ENCODE results near the gene SYNGR3.

The SYNGR3 gene

GRCh38 chr16:2042986-2043666, 53.4 kb downstream of the SYNGR3 start:
- no peak for DNase-seq

Measured in CD4-positive, alpha-beta T cell treated with Interleukin-21 for 1 hour (primary cell).